Measurements from ENCODE around the gene NTN4. TPM values are rescaled to one million over a fixed set of nuclear protein-coding genes. Genes with fewer than 3 reads are reported as not detected.

NTN4 gene
- total RNA-seq, 3 donors from 2014 or later = 0.13 to 0.16 (median 0.16) TPM

DNA sequence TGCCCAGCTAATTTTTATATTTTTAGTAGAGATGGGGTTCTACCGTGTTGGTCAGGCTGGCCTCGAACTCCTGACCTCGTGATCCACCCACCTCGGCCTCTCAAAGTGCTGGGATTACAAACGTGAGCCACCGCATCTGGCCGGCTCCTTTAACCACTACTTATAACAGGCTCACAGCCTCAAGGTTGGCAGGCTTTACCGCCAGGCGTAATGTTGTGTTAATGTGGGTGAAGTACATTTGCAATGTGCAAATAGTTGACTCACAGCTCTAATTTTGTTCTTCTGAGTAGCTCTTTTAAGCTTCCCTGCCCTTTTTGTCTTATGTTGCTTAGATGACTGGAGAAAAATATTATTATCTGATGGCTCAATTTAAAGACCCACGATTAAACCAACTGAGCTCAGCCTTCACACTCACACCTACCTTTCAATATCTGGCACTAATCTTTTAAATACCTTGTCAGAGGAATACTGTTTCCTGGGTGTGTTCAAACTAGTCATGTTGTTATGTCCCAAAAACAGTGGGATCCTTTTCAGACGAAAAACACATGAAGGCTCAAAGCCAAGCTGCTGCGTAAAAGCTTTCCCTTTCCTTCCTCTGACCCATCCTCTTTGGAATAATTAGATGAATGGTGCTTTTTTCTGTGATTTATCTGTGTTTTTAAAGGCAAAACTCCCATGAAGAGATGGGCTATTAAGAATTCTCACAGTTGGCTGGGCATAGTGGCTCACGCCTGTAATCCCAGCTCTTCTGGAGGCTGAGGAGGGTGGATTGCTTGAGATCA, 182.1 kb downstream of the NTN4 start:
- Mint-ChIP-seq H3K9me3 (no peaks in the 10 kb centered on the region), H3K36me3 (ENCODE audit: insufficient read depth) (no peaks in the 10 kb centered on the region), H3K4me1 (ENCODE audit: low read depth) (no peaks in the 10 kb centered on the region), H3K27me3 (ENCODE audit: low read depth) (peaks cover 9% of the 10 kb centered on the region), H3K4me3 (no peak overlapping the region)
- no peak for DNase-seq
- no peak for ATAC-seq

Other genes with a start within 250 kb of the NTN4 start
- 1 to 10 TPM; 2.1 to 4.9 (median 2.2) TPM for gene USP44, start 239.3 kb downstream of the NTN4 start, total RNA-seq
- 10 to 100 TPM; 70.3 to 81.5 (median 79.7) TPM for gene SNRPF, start 68.2 kb upstream of the NTN4 start, total RNA-seq
- gene CCDC38, start 151.8 kb upstream of the NTN4 start, total RNA-seq = under 1 TPM in 1 of 3 donors, not detected in 2; 0.33 TPM
- 1 to 10 TPM in 1 of 3 donors, under 1 TPM in 2; 0.95 to 1.5 (median 0.99) TPM for gene AMDHD1, start 152.6 kb upstream of the NTN4 start, total RNA-seq
- gene HAL, start 205.6 kb upstream of the NTN4 start, total RNA-seq = 1 to 10 TPM; 1.1 to 1.3 (median 1.2) TPM
- gene LTA4H, start 244.8 kb upstream of the NTN4 start, total RNA-seq = 10 to 100 TPM; 65.1 to 82.7 (median 78.7) TPM